Epithelial cell of esophagus (primary cell): Measurements from ENCODE around the gene CEP135.
"Not testable (repeated sequence)": the region's sequence is repeated elsewhere in the genome, so short reads cannot be mapped to it uniquely, and the experiment has no call there.

Experiments
- DNase-seq: peaks from one replicate; pipeline ENCODE4 v3.0.0; 2010; ENCODE audit warnings: low read depth
- H3K4me3 ChIP-seq: 2 replicates; pipeline ENCODE4 v1.5.1; 2011; ENCODE audit warnings: mild to moderate bottlenecking, low read length, control low read depth
- TF ChIP-seq, protein P1 (sequence below): IDR thresholded peaks from 2 replicates; pipeline ENCODE4 v1.5.1; 2011; ENCODE audit warnings: low read depth, mild to moderate bottlenecking, low read length, control low read depth, inconsistent platforms; ENCODE audit not compliant: insufficient read depth; ENCODE audit errors: missing control alignments

Gene CEP135

GRCh38 chr4:55959655-55960054 lies 10.9 kb downstream of the CEP135 start:
- no peak for DNase-seq
- no peak overlapping the region for H3K4me3 ChIP-seq
- TF ChIP-seq, protein P1, sequence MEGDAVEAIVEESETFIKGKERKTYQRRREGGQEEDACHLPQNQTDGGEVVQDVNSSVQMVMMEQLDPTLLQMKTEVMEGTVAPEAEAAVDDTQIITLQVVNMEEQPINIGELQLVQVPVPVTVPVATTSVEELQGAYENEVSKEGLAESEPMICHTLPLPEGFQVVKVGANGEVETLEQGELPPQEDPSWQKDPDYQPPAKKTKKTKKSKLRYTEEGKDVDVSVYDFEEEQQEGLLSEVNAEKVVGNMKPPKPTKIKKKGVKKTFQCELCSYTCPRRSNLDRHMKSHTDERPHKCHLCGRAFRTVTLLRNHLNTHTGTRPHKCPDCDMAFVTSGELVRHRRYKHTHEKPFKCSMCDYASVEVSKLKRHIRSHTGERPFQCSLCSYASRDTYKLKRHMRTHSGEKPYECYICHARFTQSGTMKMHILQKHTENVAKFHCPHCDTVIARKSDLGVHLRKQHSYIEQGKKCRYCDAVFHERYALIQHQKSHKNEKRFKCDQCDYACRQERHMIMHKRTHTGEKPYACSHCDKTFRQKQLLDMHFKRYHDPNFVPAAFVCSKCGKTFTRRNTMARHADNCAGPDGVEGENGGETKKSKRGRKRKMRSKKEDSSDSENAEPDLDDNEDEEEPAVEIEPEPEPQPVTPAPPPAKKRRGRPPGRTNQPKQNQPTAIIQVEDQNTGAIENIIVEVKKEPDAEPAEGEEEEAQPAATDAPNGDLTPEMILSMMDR, result no peak

- DNase-seq, result no peak
- TF ChIP-seq, protein P1, result no peak
- H3K4me3 ChIP-seq, result no peak overlapping the region
These were observed 15.3 kb downstream of the CEP135 start for GRCh38 chr4:55964046-55964445.

GRCh38 chr4:55965585-55965984 lies 16.8 kb downstream of the CEP135 start:
- H3K4me3 ChIP-seq, result no peak overlapping the region
- no peak for DNase-seq
- TF ChIP-seq, protein P1, result no peak

- H3K4me3 ChIP-seq, DNase-seq: not testable (repeated sequence)
These were observed 17.6 kb downstream of the CEP135 start for GRCh38 chr4:55966324-55966723.

DNA sequence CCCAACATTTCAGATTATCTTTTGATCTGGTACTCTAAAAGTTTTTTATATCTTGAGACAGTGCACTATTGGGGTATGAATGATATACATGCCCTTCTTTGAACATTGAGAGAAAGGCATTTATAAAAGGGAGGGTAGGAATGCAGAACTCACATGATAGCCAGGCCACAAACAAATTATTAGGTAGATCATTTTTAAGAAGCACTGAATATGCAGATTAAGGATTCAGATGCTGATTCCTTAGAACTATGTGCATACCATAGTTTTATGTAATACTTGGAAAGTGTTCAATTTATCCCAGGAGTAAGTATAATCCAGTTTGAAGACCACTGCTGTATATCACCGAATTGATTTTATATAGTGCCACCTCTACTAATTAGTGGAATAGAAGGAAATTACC lies 18.6 kb downstream of the CEP135 start:
- TF ChIP-seq, protein P1, result no peak
- H3K4me3 ChIP-seq, result no peak overlapping the region
- DNase-seq, result no peak

DNA sequence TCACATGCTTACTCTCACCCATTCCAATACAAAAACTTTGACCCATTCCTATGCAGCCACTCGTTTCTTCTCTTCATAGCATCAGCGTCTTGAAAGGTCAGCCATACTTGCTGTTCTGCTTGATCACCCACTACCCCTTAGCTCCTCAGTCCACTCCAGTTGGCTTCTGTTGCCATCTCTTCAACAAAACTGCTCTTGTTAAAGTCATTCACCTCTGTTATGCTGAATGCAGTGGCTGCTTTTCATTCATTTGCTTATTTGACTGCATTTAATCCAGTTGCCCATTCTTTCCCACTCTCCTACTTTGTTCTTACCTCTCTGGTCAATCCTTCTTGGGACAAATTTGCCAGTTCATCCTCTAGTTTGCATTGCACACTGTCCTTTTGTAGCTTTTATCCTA lies 24.9 kb downstream of the CEP135 start:
- no peak overlapping the region for H3K4me3 ChIP-seq
- TF ChIP-seq, protein P1, result no peak
- DNase-seq, result no peak

DNA sequence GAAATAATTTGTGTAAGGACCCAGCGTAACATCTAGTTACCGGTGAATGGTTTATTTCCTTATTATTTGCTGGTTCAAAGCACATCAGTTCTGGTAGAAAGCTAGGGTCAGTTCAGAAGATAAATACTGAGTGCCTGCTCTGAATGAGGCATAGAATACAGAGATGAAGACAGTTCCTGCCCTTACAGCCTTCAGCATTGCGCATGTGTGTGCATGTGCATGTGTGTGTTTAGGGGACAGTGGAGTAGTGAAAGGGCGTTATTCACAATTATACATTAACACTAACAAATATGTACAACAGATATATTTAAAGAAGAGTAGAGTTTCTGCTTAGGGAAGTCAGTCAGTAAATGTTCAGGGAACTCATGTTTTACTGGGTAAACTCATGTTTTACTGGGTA lies 29.1 kb downstream of the CEP135 start:
- TF ChIP-seq, protein P1, result no peak
- H3K4me3 ChIP-seq, result no peak overlapping the region
- no peak for DNase-seq

GRCh38 chr4:55979562-55979961 lies 30.8 kb downstream of the CEP135 start:
- DNase-seq, result no peak
- TF ChIP-seq, protein P1, result no peak
- H3K4me3 ChIP-seq, result no peak overlapping the region
